ENCODE measurements around the gene PDE2A. TPM values are rescaled to one million over a fixed set of nuclear protein-coding genes. Genes with fewer than 3 reads are reported as not detected.
A peak's percentile ranks its signal among the peaks of the same experiment; 100 is the strongest.

The PDE2A gene
- polyA plus RNA-seq, 2 of the 4 experiments (the other 2 are of a cell fraction) = 0.62 to 1.5 TPM

- ChIA-PET POLR2A (no interaction called here), CTCF (interaction anchor here (0.9 to 12.4 kb wide), 2 partner anchors 10 to 202 kb away, joined by 5 to 132 read pairs; no protein-coding TSS in a partner anchor)
- no peak overlapping the region for H3K4me3 ChIP-seq
- no peak for FAIRE-seq
- no peak for TF ChIP-seq RFX5 (IDR thresholded peaks at IDR 0.05)
- no peak for TF ChIP-seq CBX2 (IDR thresholded peaks at IDR 0.05; ENCODE audit: borderline replicate concordance, low read depth)
- TF ChIP-seq USF2 (IDR thresholded peaks at IDR 0.05) = no peak
- TF ChIP-seq HES2 (IDR thresholded peaks at IDR 0.05) = no peak
- no peak for TF ChIP-seq ELK1 (IDR thresholded peaks at IDR 0.05; ENCODE audit: low read depth, low read length)
- TF ChIP-seq EHF (CRISPR knock-in tag; IDR thresholded peaks at IDR 0.05) = no peak
- TF ChIP-seq CHD4 (IDR thresholded peaks at IDR 0.05; ENCODE audit: borderline replicate concordance) = no peak
- TF ChIP-seq POLR2AphosphoS2 (conservative IDR thresholded peaks at IDR 0.05; ENCODE audit: low read length) = 0 out of 2 replicates have a peak, but pooled peaks have one; percentile 12
- TF ChIP-seq REST (IDR thresholded peaks at IDR 0.05) = peak; percentile 82
- TF ChIP-seq MYC (IDR thresholded peaks at IDR 0.05; ENCODE audit: borderline replicate concordance, low read length) = no peak
- TF ChIP-seq RARB (CRISPR knock-in tag; IDR thresholded peaks at IDR 0.05) = no peak
- TF ChIP-seq JUN (IDR thresholded peaks at IDR 0.05) = no peak
- TF ChIP-seq ZFP36 (IDR thresholded peaks at IDR 0.05; ENCODE audit: borderline replicate concordance, partially characterized antibody) = no peak
- H3K4me1 ChIP-seq = no peaks in the 10 kb centered on the region
- no peak for ATAC-seq
- WGBS (ENCODE audit: missing lambda C conversion rate) = 16% methylated on average over 12 of the region's 12 CpGs
- DNase-seq (ENCODE audit: low read depth in 1 of 2, low spot score in 1 of 2) = no peak
- H3K27ac ChIP-seq = no peak overlapping the region
- H3K9me3 ChIP-seq = no peaks in the 10 kb centered on the region
- no peak overlapping the region for H3K4me2 ChIP-seq
Measured at GRCh38 chr11:72673284-72673942, 809 bp downstream of the PDE2A start.

GRCh38 chr11:72672597-72673238 is 1.5 kb downstream of the PDE2A start:
- no peak for DNase-seq (ENCODE audit: low read depth in 1 of 2, low spot score in 1 of 2)
- CTCF ChIA-PET = interaction anchor here (0.8 to 12.4 kb wide), 4 partner anchors 10 to 201 kb away, joined by 3 to 132 read pairs (median 8); no protein-coding TSS in a partner anchor
- Histone ChIP-seq H3K4me3 (no peak overlapping the region), H3K27ac (no peak overlapping the region), H3K9me3 (peaks cover 4% of the 10 kb centered on the region; the same call in 1 of the 3 replicates), H3K4me1 (no peaks in the 10 kb centered on the region), H3K4me2 (no peak overlapping the region)
- 70% methylated on average over 3 of the region's 4 CpGs for WGBS (ENCODE audit: missing lambda C conversion rate)
- POLR2A ChIA-PET = no interaction called here
- TF ChIP-seq POLR2AphosphoS2 (conservative IDR thresholded peaks at IDR 0.05; ENCODE audit: low read length) (0 out of 2 replicates have a peak, but pooled peaks have one; percentile 26), TP53 (CRISPR knock-in tag; IDR thresholded peaks at IDR 0.05) (no peak)
- FAIRE-seq = no peak
- ATAC-seq = no peak

Measured in A549 (cell line).